Kidney (tissue), 14 donors: ENCODE data around the gene LPIN3. TPM values are rescaled to one million over a fixed set of nuclear protein-coding genes. Genes with fewer than 3 reads are reported as not detected.
A peak's percentile ranks its signal among the peaks of the same experiment; 100 is the strongest.

Experiments
- DNase-seq, 5 donors: peaks; one replicate each; pipeline ENCODE4 v3.0.0-alpha.2; 2013 to 2020
- FAIRE-seq: peaks from 2 replicates; lab custom pipeline; 2012; peaks lifted over from hg19 to GRCh38; lab: Jason Lieb, UNC
- H3K27ac ChIP-seq, 2 donors: one replicate each; pipeline ENCODE4 v1.7.0; 2013; ENCODE audit warnings: low read depth in 2 of 2, low read length in 2 of 2, inconsistent platforms in 1 of 2
- H3K27me3 ChIP-seq: one replicate; pipeline ENCODE4 v1.7.1; 2013; ENCODE audit warnings: low read length, inconsistent platforms; ENCODE audit not compliant: control insufficient read depth, insufficient read depth
- H3K36me3 ChIP-seq, 3 donors: one replicate each; pipeline versions ENCODE4 v1.7.0 to v1.7.1; 2013; ENCODE audit warnings: low read length in 3 of 3, control low read depth in 1 of 3, inconsistent platforms in 1 of 3; ENCODE audit not compliant: insufficient read depth in 3 of 3, control insufficient read depth in 2 of 3
- H3K4me1 ChIP-seq, 3 donors: one replicate each; pipeline versions ENCODE4 v1.7.0 to v1.7.1; 2013; ENCODE audit warnings: low read length in 3 of 3, inconsistent platforms in 1 of 3, low read depth in 1 of 3; ENCODE audit not compliant: control insufficient read depth in 2 of 3, insufficient read depth in 2 of 3
- H3K4me3 ChIP-seq, 3 donors: one replicate each; pipeline versions ENCODE4 v1.7.0 to v1.8.1; 2013; ENCODE audit warnings: low read length in 3 of 3, control low read depth in 1 of 3, inconsistent platforms in 1 of 3
- H3K9ac ChIP-seq, 3 donors: one replicate each; pipeline versions ENCODE4 v1.7.0 to v1.7.1; 2013; ENCODE audit warnings: low read length in 3 of 3, control low read depth in 1 of 3, inconsistent platforms in 1 of 3
- H3K9me3 ChIP-seq, 3 donors: one replicate each; pipeline versions ENCODE4 v1.7.0 to v1.7.1; 2013; ENCODE audit warnings: low read length in 3 of 3, control low read depth in 1 of 3, inconsistent platforms in 1 of 3; ENCODE audit not compliant: control insufficient read depth in 2 of 3, insufficient read depth in 1 of 3
- CTCF ChIP-seq: IDR thresholded peaks from 3 replicates; pipeline ENCODE4 v1.5.1; 2012; ENCODE audit warnings: mild to moderate bottlenecking, moderate library complexity, borderline replicate concordance; ENCODE audit not compliant: insufficient read depth; ENCODE audit errors: extremely low read depth
- intact Hi-C: fragments of 100-400 bp; cut with DNase I; formaldehyde crosslinking; loops from one replicate; pipeline ENCODE4 v1.11.1; 2022
- polyA plus RNA-seq: library from polyadenylated mRNA; stranded (reverse); fragments of 350-450 nt; fragmentation: Illumina TruSeq; extraction: RNeasy Lipid Tissue Mini Kit (QIAGEN cat#74804); gene quantifications from one replicate; pipeline ENCODE4 v1.2.3, GENCODE V29; 2014; ENCODE audit warnings: low read depth, low replicate concordance; ENCODE audit not compliant: insufficient read depth
- total RNA-seq: library from RNA; stranded (reverse); fragmentation: NEBNext Ultra II Directional; extraction: Animal tissue kit (Norgen Biotek cat#: 25700); gene quantifications from one replicate; pipeline ENCODE4 v1.2.1, GENCODE V29; 2021
- donor health status: control.
- donor health status: control.
- donor health status: control.
- donor health status: control.
- donor health status: control.
- donor health status: DM: yes; HTN: yes; CAD: no.
- donor health status: Normal renal cell carcinoma (clear cell type).

Gene LPIN3
- total and polyA plus RNA-seq, 2 donors from 2014 or later, result 29.4 to 31.6 TPM

GRCh38 chr20:41352106-41352505 lies 11.5 kb downstream of the LPIN3 start:
- FAIRE-seq, result no peak
- H3K9me3 ChIP-seq, result no peaks in the 10 kb centered on the region
- no peak for DNase-seq
- no peak overlapping the region for H3K4me3 ChIP-seq
- H3K27me3 ChIP-seq, result no peaks in the 10 kb centered on the region
- intact Hi-C loops, result no loop called here
- no peak overlapping the region for H3K27ac ChIP-seq
- no peaks in the 10 kb centered on the region for H3K4me1 ChIP-seq
- no peak overlapping the region for H3K9ac ChIP-seq
- TF ChIP-seq CTCF, result no peak
- H3K36me3 ChIP-seq, result peaks cover 0 to 53% (median 26%) of the 10 kb centered on the region in 3 donors

GRCh38 chr20:41352666-41353065 lies 12.0 kb downstream of the LPIN3 start:
- no peaks in the 10 kb centered on the region for H3K4me1 ChIP-seq
- H3K27me3 ChIP-seq, result no peaks in the 10 kb centered on the region
- no peak overlapping the region for H3K9ac ChIP-seq
- FAIRE-seq (no peak), DNase-seq (no peak)
- peaks cover 0 to 52% (median 23%) of the 10 kb centered on the region in 3 donors for H3K36me3 ChIP-seq
- no peak overlapping the region for H3K4me3 ChIP-seq
- no peaks in the 10 kb centered on the region for H3K9me3 ChIP-seq
- H3K27ac ChIP-seq, result no peak overlapping the region
- no peak for TF ChIP-seq CTCF
- intact Hi-C loops, result no loop called here

- FAIRE-seq, result no peak
- H3K9ac ChIP-seq, result no peak overlapping the region
- H3K36me3 ChIP-seq, result peaks cover 0 to 49% (median 23%) of the 10 kb centered on the region in 3 donors
- no peaks in the 10 kb centered on the region for H3K9me3 ChIP-seq
- no peak overlapping the region for H3K4me3 ChIP-seq
- H3K4me1 ChIP-seq, result no peaks in the 10 kb centered on the region
- DNase-seq, result no peak
- no peaks in the 10 kb centered on the region for H3K27me3 ChIP-seq
- no peak overlapping the region for H3K27ac ChIP-seq
- intact Hi-C loops, result no loop called here
- no peak for TF ChIP-seq CTCF
Measured at GRCh38 chr20:41353530-41353929, 12.9 kb downstream of the LPIN3 start.

- Histone ChIP-seq H3K4me3 (no peak overlapping the region), H3K9ac (no peak overlapping the region), H3K27ac (no peak overlapping the region), H3K9me3 (no peaks in the 10 kb centered on the region), H3K27me3 (no peaks in the 10 kb centered on the region), H3K4me1 (no peaks in the 10 kb centered on the region), H3K36me3 (peaks cover 0 to 34% (median 16%) of the 10 kb centered on the region in 3 donors)
- intact Hi-C loops, result no loop called here
- TF ChIP-seq CTCF, result no peak
- DNase-seq (peak in 1 of 5 donors; percentile 12), FAIRE-seq (no peak)
Measured at GRCh38 chr20:41355192-41355591, 14.6 kb downstream of the LPIN3 start.
